22Rv1 (cell line): ENCODE data around the gene COL12A1.

ENCODE experiments used
- H3K27ac ChIP-seq: fragments of 450-650 bp; 2 replicates; pipeline ENCODE4 v1.5.1; 2017
- ZFX ChIP-seq: fragments of 450-650 bp; IDR thresholded peaks from 2 replicates; pipeline ENCODE4 v1.6.1; 2017; ENCODE audit warnings: antibody characterized with exemption, borderline replicate concordance
- TF ChIP-seq, protein P1 (sequence below): fragments of 450-650 bp; IDR thresholded peaks from 2 replicates; pipeline ENCODE4 v1.5.1; 2017; ENCODE audit warnings: mild to moderate bottlenecking

Gene COL12A1

DNA sequence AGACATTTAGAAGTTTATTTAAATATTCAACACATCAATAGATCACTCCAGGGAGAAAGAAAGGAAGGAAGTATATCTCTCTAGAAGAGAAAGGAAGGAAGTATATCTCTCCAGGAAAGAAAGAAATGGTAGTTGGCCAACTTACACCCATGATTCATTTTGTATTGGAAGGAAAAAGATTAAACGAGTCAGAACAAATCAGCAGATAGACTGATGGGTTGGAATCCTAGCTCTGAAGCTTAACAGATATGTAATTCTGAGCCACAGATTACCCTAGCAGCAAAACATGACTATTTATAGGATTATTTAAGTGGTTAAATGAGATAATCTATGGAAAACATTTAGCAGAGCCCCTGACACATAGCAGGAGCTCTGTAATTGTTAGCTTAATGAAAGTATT is 27.1 kb downstream of the COL12A1 start:
- TF ChIP-seq ZFX = no peak
- TF ChIP-seq, protein P1, sequence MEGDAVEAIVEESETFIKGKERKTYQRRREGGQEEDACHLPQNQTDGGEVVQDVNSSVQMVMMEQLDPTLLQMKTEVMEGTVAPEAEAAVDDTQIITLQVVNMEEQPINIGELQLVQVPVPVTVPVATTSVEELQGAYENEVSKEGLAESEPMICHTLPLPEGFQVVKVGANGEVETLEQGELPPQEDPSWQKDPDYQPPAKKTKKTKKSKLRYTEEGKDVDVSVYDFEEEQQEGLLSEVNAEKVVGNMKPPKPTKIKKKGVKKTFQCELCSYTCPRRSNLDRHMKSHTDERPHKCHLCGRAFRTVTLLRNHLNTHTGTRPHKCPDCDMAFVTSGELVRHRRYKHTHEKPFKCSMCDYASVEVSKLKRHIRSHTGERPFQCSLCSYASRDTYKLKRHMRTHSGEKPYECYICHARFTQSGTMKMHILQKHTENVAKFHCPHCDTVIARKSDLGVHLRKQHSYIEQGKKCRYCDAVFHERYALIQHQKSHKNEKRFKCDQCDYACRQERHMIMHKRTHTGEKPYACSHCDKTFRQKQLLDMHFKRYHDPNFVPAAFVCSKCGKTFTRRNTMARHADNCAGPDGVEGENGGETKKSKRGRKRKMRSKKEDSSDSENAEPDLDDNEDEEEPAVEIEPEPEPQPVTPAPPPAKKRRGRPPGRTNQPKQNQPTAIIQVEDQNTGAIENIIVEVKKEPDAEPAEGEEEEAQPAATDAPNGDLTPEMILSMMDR = no peak
- H3K27ac ChIP-seq = no peak overlapping the region

DNA sequence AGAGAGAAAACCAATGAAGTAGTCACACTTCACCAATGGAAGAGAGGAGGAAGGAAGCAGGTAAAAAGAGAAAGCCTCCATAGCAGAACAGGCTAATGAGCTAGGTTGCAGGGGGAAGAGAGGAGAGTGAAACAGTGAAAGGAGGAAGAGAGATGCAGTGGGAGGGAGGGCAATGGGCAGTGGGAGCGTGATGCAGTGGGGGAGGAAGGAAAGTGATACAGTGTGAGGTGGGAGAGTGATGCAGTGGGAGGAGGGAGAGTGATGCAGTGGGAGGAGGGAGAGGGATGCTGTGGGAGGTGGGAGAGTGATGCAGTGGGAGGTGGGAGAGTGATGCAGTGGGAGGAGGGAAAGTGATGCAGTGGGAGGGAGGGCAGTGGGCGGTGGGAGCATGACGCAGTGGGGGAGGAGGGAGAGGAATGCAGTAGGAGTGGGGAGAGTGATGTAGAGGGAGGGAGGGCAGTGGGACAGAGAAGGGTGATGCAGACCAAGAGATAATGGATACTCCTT is 29.7 kb downstream of the COL12A1 start:
- TF ChIP-seq ZFX = no peak
- TF ChIP-seq, protein P1 = no peak
- H3K27ac ChIP-seq = no peak overlapping the region

DNA sequence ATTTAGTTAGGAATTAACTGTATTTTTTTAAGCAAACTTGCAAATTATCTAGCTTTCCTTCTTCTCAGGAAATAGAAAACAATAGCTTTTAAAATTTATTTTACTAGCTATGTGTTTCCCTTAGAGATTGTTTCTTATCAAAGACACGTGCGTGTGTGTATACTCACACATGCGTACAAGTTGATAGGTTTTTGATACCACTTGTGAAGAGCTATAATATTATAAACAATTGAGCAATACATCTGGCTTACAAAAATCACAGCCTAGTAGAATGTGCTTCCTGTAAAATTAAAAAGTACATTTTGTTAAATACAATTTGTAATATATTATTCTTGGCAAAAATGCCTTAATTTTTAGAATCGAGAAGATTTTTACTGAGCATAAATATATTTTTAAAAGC is 33.9 kb downstream of the COL12A1 start:
- no peak for TF ChIP-seq ZFX
- TF ChIP-seq, protein P1 = no peak
- H3K27ac ChIP-seq = no peak overlapping the region

DNA sequence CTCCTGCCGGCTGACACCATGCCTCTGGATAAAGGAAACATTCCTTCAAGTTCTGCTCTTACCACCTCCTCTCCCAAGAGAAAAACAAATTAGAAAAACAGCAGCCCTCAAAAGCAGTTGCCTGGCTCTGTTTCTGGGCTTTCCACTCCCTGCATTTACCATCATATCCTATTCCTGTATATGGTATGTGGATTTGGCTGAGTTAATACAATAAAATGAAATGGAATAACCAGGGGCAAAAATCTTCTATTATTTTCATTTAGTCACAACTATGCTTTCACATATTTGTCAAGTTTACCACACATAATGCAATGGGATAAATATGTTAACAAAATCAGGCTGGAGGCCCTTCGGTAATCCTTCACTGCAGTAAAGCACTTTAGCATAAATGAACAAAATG is 34.3 kb downstream of the COL12A1 start:
- TF ChIP-seq, protein P1 = no peak
- TF ChIP-seq ZFX = no peak
- no peak overlapping the region for H3K27ac ChIP-seq

DNA sequence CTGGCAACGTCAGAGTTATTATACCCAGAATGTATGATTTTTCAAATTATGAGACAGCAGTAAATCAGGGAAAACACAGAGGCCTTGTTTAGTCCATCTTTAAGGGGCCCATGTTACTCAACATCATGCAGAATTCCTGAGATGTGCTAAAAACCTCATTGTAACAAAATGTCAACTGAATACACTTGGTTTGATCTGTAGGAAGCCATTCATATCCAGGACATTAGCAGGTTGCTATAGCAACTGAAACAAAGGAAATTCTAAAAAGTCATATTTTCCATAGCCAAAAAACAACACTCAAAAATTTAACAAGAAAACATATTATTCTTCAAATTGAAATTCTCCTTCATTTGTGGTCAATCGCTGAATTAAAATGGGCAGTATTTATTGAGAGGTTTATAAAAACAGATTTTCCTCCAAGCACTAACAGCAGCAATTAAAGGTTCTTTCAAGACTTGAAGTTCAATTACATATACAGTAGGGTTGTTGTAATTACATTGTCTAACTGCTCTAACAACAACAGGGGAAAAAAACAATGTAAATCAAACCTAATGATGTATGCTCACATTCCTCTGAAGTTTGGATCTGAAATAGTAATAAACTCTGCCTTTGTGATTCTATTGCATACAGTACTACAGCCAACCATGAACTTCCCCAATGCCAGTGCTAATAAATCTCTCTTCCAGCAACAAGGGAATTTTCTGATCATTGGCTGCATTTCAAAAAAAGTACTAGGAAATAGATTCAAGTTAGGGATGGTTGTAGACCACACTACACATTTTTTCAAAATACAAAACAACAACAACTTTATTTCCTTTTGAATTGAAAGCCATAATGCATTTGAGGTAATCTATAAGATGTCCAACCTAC is 34.9 kb downstream of the COL12A1 start:
- TF ChIP-seq ZFX = no peak
- TF ChIP-seq, protein P1 = no peak
- no peak overlapping the region for H3K27ac ChIP-seq

DNA sequence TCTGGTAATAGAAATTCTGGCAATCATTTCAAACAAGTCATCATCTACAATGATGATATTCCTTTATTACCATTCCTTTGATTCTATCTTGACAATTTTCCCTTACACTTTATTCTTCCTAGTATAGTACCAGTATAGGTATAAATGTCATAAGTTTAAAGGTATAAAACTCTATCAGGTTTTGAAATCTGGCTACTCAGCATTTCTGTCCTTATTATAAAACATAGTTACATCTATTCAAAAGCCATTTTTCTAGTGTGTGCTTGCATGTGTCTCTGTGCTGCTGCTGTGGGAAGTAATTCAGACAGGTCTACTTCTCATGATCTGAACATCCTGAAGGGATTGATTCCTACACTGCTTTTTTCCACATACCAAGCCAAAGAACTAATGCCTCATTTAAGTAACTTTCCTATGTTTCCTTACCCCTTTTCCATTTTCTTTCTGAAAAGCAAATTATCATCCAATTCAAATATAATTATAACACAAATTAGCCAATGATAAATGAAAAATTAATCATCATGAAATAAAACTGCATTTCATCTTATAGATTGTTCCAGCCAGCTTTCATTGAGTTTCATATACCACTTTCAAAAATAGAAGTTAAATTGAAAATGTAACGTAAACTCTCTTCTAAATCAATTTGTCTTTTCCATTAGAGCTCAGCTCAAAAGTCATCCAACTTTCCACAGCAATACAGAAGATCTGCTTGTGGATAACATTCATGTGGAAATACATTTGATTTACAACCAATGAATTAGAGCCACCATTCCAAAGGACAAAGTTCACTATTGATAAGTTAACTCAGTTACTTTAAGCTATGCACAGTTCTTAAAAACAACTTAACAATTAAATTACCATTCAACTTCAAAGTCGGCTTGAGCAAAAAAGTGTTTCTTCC is 35.9 kb downstream of the COL12A1 start:
- no peak overlapping the region for H3K27ac ChIP-seq
- TF ChIP-seq, protein P1 = no peak
- no peak for TF ChIP-seq ZFX
